HCT116 (cell line): ENCODE results near the gene CTIF. TPM values are rescaled to one million over a fixed set of nuclear protein-coding genes. Genes with fewer than 3 reads are reported as not detected.

ENCODE experiments used
- ATAC-seq: fragments of 200-7000 bp; cut with Tn5 transposase; 2 replicates; pipeline ENCODE4 v1.9.1; 2020; ENCODE audit warnings: mild to moderate bottlenecking, moderate library complexity
- BruUV-seq: library from RNA; stranded (reverse); fragments of 400-500 nt; replicated peaks from 2 replicates; lab custom pipeline; 2021; lab: Mats Ljungman, UMichigan
- CTCF ChIA-PET: fragments of 300-600 bp; sonication (Branson Sonifier 250); formaldehyde crosslinking; loops from one replicate; lab custom pipeline; 2021; ENCODE audit warnings: antibody characterized with exemption; lab: Charles Lee
- POLR2A ChIA-PET: fragments of 300-600, 350-600 bp; sonication (Branson Sonifier 250); formaldehyde crosslinking; loops from one replicate; lab custom pipeline; 2021; ENCODE audit warnings: antibody characterized with exemption; lab: Charles Lee
- RAD21 ChIA-PET, 2 experiments: fragments of 300-600 bp; sonication (Branson Sonifier 250); formaldehyde crosslinking; loops; one replicate each; lab custom pipeline; 2023; ENCODE audit warnings: low total read pairs in 2 of 2; ENCODE audit not compliant: uncharacterized antibody in 2 of 2, unreplicated experiment in 2 of 2, low non-redundant PET in 1 of 2; lab: Charles Lee
- DNase-seq: peaks from one replicate; pipeline ENCODE4 v3.0.0-alpha.2; 2010; ENCODE audit warnings: low read depth, low spot score
- H2AFZ ChIP-seq: fragments of 200-600 bp; shearing (Covaris generic), sonication (generic); 2 replicates; pipeline ENCODE4 v1.6.1; 2017; ENCODE audit warnings: low read depth, mixed run types, mixed read lengths, antibody characterized with exemption, low read length; ENCODE audit not compliant: poor library complexity, severe bottlenecking
- H3K27ac ChIP-seq: 2 replicates; pipeline ENCODE4 v1.5.1; 2012; ENCODE audit warnings: low read depth, low read length
- H3K27me3 ChIP-seq: fragments of 200-600 bp; sonication (generic); 2 replicates; pipeline ENCODE4 v1.6.1; 2016; ENCODE audit warnings: mixed run types, low read length, mixed read lengths; ENCODE audit not compliant: insufficient read depth
- H3K36me3 ChIP-seq, 2 experiments: fragments of 200-500 bp in 1 of 2; fragments of 200-600 bp in 1 of 2; sonication (Bioruptor generic) in 1 of 2; sonication (generic) in 1 of 2; 2 replicates each; pipeline versions ENCODE4 v1.5.1 to v1.6.1; 2014 to 2016; ENCODE audit warnings: low read length in 2 of 2, inconsistent platforms in 1 of 2, mixed read lengths in 1 of 2, mixed run types in 1 of 2; ENCODE audit not compliant: insufficient read depth in 2 of 2, control insufficient read depth in 1 of 2
- H3K4me1 ChIP-seq, 2 experiments: fragments of 200-600 bp in 1 of 2; sonication (generic) in 1 of 2; 2 replicates each; pipeline versions ENCODE4 v1.5.1 to v1.6.1; 2012 to 2017; ENCODE audit warnings: low read length in 2 of 2, inconsistent platforms in 1 of 2, mild to moderate bottlenecking in 1 of 2, mixed read lengths in 1 of 2, mixed run types in 1 of 2, moderate library complexity in 1 of 2; ENCODE audit not compliant: insufficient read depth in 2 of 2, control insufficient read depth in 1 of 2
- H3K4me2 ChIP-seq: fragments of 200-600 bp; sonication (generic); 2 replicates; pipeline ENCODE4 v1.6.1; 2017; ENCODE audit warnings: mixed run types, low read length, mixed read lengths
- H3K4me3 ChIP-seq, 2 experiments: fragments of 200-600 bp in 1 of 2; sonication (generic) in 1 of 2; replicated peaks in 1 of 2; 2 replicates each; pipeline ENCODE4 v1.5.1; 2011 to 2016; ENCODE audit warnings: low read length in 2 of 2, control low read depth in 1 of 2, low read depth in 1 of 2, mild to moderate bottlenecking in 1 of 2, mixed read lengths in 1 of 2, mixed run types in 1 of 2
- H3K79me2 ChIP-seq: fragments of 200-600 bp; sonication (generic); 2 replicates; pipeline ENCODE4 v1.6.1; 2017; ENCODE audit warnings: mild to moderate bottlenecking, mixed run types, low read length, moderate library complexity, mixed read lengths; ENCODE audit not compliant: insufficient read depth
- H3K9ac ChIP-seq: fragments of 200-600 bp; sonication (generic); 2 replicates; pipeline ENCODE4 v1.6.1; 2016; ENCODE audit warnings: low read length, mixed read lengths
- H3K9me2 ChIP-seq: fragments of 200-600 bp; sonication (generic), shearing (Covaris generic); 2 replicates; pipeline ENCODE4 v1.6.1; 2017; ENCODE audit warnings: mixed run types, mild to moderate bottlenecking, moderate library complexity; ENCODE audit not compliant: insufficient read depth
- H3K9me3 ChIP-seq, 2 experiments: fragments of 200-500 bp in 1 of 2; fragments of 200-600 bp in 1 of 2; sonication (Bioruptor generic) in 1 of 2; sonication (generic) in 1 of 2; 2 replicates each; pipeline ENCODE4 v1.6.1; 2014 to 2017; ENCODE audit warnings: low read length in 2 of 2, mixed read lengths in 2 of 2, inconsistent platforms in 1 of 2, low read depth in 1 of 2, mild to moderate bottlenecking in 1 of 2, mixed run types in 1 of 2, moderate library complexity in 1 of 2; ENCODE audit not compliant: control insufficient read depth in 1 of 2, insufficient read depth in 1 of 2
- H4K20me1 ChIP-seq: fragments of 200-600 bp; sonication (generic), shearing (Covaris generic); 2 replicates; pipeline ENCODE4 v1.6.1; 2017; ENCODE audit warnings: mixed run types, mild to moderate bottlenecking, moderate library complexity; ENCODE audit not compliant: insufficient read depth
- CBX3 ChIP-seq: IDR thresholded peaks from 2 replicates; pipeline ENCODE4 v1.6.1; 2012; ENCODE audit warnings: low read depth
- CEBPB ChIP-seq: IDR thresholded peaks from 2 replicates; pipeline ENCODE4 v1.6.1; 2012; ENCODE audit warnings: low read depth
- CTCF ChIP-seq, 3 experiments: fragments of 200-600 bp in 1 of 3; sonication (generic) in 1 of 3; IDR thresholded peaks in 2 of 3; conservative IDR thresholded peaks in 1 of 3; 2 replicates each; pipeline ENCODE4 v1.5.1; 2012 to 2017; ENCODE audit warnings: low read depth in 2 of 3, low read length in 2 of 3, antibody characterized with exemption in 1 of 3, borderline replicate concordance in 1 of 3, control low read depth in 1 of 3, mild to moderate bottlenecking in 1 of 3, mixed read lengths in 1 of 3, mixed run types in 1 of 3, moderate library complexity in 1 of 3; ENCODE audit not compliant: insufficient read depth in 1 of 3
- EGR1 ChIP-seq: IDR thresholded peaks from 2 replicates; pipeline ENCODE4 v1.6.1; 2012; ENCODE audit warnings: low read depth
- ELF1 ChIP-seq: IDR thresholded peaks from 2 replicates; pipeline ENCODE4 v1.6.1; 2012; ENCODE audit warnings: low read depth, borderline replicate concordance
- EZH2phosphoT487 ChIP-seq: fragments of 200-600 bp; IDR thresholded peaks from 2 replicates; pipeline ENCODE4 v1.6.1; 2018; ENCODE audit warnings: antibody characterized with exemption, borderline replicate concordance
- FOSL1 ChIP-seq: IDR thresholded peaks from 2 replicates; pipeline ENCODE4 v1.6.1; 2012; ENCODE audit warnings: low read depth
- JUND ChIP-seq: IDR thresholded peaks from 2 replicates; pipeline ENCODE4 v1.6.1; 2012
- MAX ChIP-seq: IDR thresholded peaks from 2 replicates; pipeline ENCODE4 v1.6.1; 2012
- POLR2A ChIP-seq: IDR thresholded peaks from 2 replicates; pipeline ENCODE4 v1.7.0; 2011; ENCODE audit warnings: borderline replicate concordance; ENCODE audit not compliant: insufficient read depth, insufficient read length; ENCODE audit errors: extremely low read depth
- POLR2AphosphoS5 ChIP-seq: IDR thresholded peaks from 2 replicates; pipeline ENCODE4 v1.6.1; 2011; ENCODE audit warnings: mild to moderate bottlenecking, low read depth, low read length, moderate library complexity
- RAD21 ChIP-seq: IDR thresholded peaks from 2 replicates; pipeline ENCODE4 v1.6.1; 2012; ENCODE audit warnings: low read depth, mild to moderate bottlenecking
- SIN3A ChIP-seq: IDR thresholded peaks from 2 replicates; pipeline ENCODE4 v1.6.1; 2012; ENCODE audit warnings: low read depth
- SP1 ChIP-seq: IDR thresholded peaks from 2 replicates; pipeline ENCODE4 v1.6.1; 2012; ENCODE audit warnings: low read depth
- YY1 ChIP-seq: IDR thresholded peaks from 2 replicates; pipeline ENCODE4 v1.6.1; 2011; ENCODE audit warnings: low read length, low read depth, moderate library complexity, mild to moderate bottlenecking; ENCODE audit not compliant: insufficient replicate concordance; ENCODE audit errors: extremely low read depth
- ZFX ChIP-seq: fragments of 450-650 bp; IDR thresholded peaks from 2 replicates; pipeline ENCODE4 v1.6.1; 2017
- ZNF274 ChIP-seq: fragments of 200-500 bp; sonication (Bioruptor generic); IDR thresholded peaks from 2 replicates; pipeline ENCODE4 v1.6.1; 2014; ENCODE audit warnings: mild to moderate bottlenecking, low read depth, low read length, inconsistent platforms
- intact Hi-C: fragments of 100-400 bp; cut with micrococcal nuclease; formaldehyde crosslinking; loops from 2 replicates; pipeline ENCODE4 v1.10.0; 2022
- total RNA-seq: library from RNA; stranded (reverse); gene quantifications from one replicate; pipeline ENCODE4 v1.2.1, GENCODE V29; 2021; ENCODE audit not compliant: unreplicated experiment

CTIF gene
- total RNA-seq, 1 experiment from 2014 or later: 19.7 TPM

- no peak for TF ChIP-seq JUND
- no peak for TF ChIP-seq ELF1
- TF ChIP-seq EGR1: no peak
- TF ChIP-seq POLR2AphosphoS5: no peak
- TF ChIP-seq YY1: no peak
- no peak for TF ChIP-seq CEBPB
- TF ChIP-seq RAD21: no peak
- no peak for TF ChIP-seq EZH2phosphoT487
- no peak for TF ChIP-seq ZFX
- no peak for TF ChIP-seq POLR2A
- TF ChIP-seq SIN3A: no peak
- no peak for TF ChIP-seq ZNF274
- TF ChIP-seq CBX3: no peak
- no peak for TF ChIP-seq SP1
- TF ChIP-seq MAX: no peak
- TF ChIP-seq CTCF (IDR thresholded peaks at IDR 0.05 in 2 of 3, conservative IDR thresholded peaks at IDR 0.05 in 1 of 3; ENCODE audit: borderline replicate concordance in 1 of 3, insufficient read depth in 1 of 3, low read depth in 2 of 3, low read length in 2 of 3): no peak
- TF ChIP-seq FOSL1: no peak
- TF ChIP-seq, all 23 proteins: peak for 0
- BruUV-seq: no TSS peak
- Histone ChIP-seq H3K4me1 (peaks cover 0 to 9% of the 10 kb centered on the region in 2 experiments; a peak in 1 of 4 replicates), H3K9me2 (no peaks in the 10 kb centered on the region), H3K9me3 (no peaks in the 10 kb centered on the region), H4K20me1 (no peaks in the 10 kb centered on the region), H3K79me2 (no peaks in the 10 kb centered on the region), H3K9ac (no peak overlapping the region), H3K36me3 (no peaks in the 10 kb centered on the region), H2AFZ (no peak overlapping the region), H3K27ac (no peak overlapping the region), H3K27me3 (no peaks in the 10 kb centered on the region; the same call in 1 of the 2 replicates), H3K4me2 (no peak overlapping the region), H3K4me3 (no peak overlapping the region)
- DNase-seq (no peak), ATAC-seq (no peak)
- RAD21 ChIA-PET: no interaction called here
- POLR2A ChIA-PET: no interaction called here
- CTCF ChIA-PET: no interaction called here
- intact Hi-C loops: no loop called here
Observed at GRCh38 chr18:48888773-48889080, 349.9 kb downstream of the CTIF start.
